Osteocyte (in vitro differentiated cells): ENCODE results near the gene RNF13. TPM values are rescaled to one million over a fixed set of nuclear protein-coding genes. Genes with fewer than 3 reads are reported as not detected.

ENCODE experiments used
- DNase-seq: peaks from one replicate; pipeline ENCODE4 v3.0.0; 2021; ENCODE audit warnings: mixed read lengths; ENCODE audit not compliant: unreplicated experiment; ENCODE audit errors: extremely low spot score
- H3K27ac Mint-ChIP-seq: one replicate; pipeline ENCODE4 v1.8.0; 2021; ENCODE audit warnings: mild to moderate bottlenecking, mixed read lengths; ENCODE audit not compliant: unreplicated experiment
- H3K27me3 Mint-ChIP-seq: one replicate; pipeline ENCODE4 v1.8.0; 2021; ENCODE audit warnings: mixed read lengths; ENCODE audit not compliant: unreplicated experiment
- H3K36me3 Mint-ChIP-seq: one replicate; pipeline ENCODE4 v1.8.0; 2021; ENCODE audit warnings: mixed read lengths; ENCODE audit not compliant: unreplicated experiment
- H3K4me1 Mint-ChIP-seq: one replicate; pipeline ENCODE4 v1.8.0; 2021; ENCODE audit warnings: mixed read lengths; ENCODE audit not compliant: unreplicated experiment
- H3K4me3 Mint-ChIP-seq: one replicate; pipeline ENCODE4 v1.8.0; 2021; ENCODE audit warnings: mild to moderate bottlenecking, moderate library complexity, mixed read lengths; ENCODE audit not compliant: unreplicated experiment
- H3K9me3 Mint-ChIP-seq: one replicate; pipeline ENCODE4 v1.8.0; 2021; ENCODE audit warnings: mixed read lengths; ENCODE audit not compliant: unreplicated experiment
- CTCF ChIP-seq: fragments of 200-600 bp; sonication (generic); IDR thresholded peaks from 2 replicates; pipeline ENCODE4 v1.5.0; 2021; ENCODE audit warnings: antibody characterized with exemption, mild to moderate bottlenecking, moderate library complexity
- total RNA-seq: library from RNA; stranded (reverse); gene quantifications from 2 replicates; pipeline ENCODE4 v1.2.1, GENCODE V29; 2021

The RNF13 gene
- total RNA-seq, 1 donor from 2014 or later: 45.1 TPM

- Mint-ChIP-seq H3K9me3 (no peaks in the 10 kb centered on the region), H3K4me1 (peaks cover 69% of the 10 kb centered on the region), H3K36me3 (peaks cover 33% of the 10 kb centered on the region), H3K27ac (peak overlapping the region; percentile 56), H3K27me3 (no peaks in the 10 kb centered on the region), H3K4me3 (no peak overlapping the region)
- TF ChIP-seq CTCF: no peak
- no peak for DNase-seq
These were observed 150.5 kb downstream of the RNF13 start for GRCh38 chr3:149963485-149963884.

DNA sequence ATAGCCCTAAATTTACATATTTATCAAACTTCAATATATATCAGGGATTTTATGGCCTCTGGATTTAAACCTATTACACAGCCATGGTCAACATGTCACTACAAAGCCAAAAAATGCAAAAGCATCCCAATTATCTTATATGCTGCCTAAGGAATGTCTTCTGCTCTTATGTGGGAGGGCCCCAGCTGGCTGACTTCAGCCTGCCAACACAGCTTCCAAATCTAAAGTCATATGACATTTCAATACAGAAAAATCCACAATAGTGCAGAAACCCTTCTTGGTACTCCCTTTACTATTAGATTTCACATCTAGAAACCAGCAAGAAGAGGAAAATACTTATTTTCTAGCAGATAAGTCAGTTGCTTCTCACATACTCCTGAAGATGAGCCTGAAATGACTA, 151.3 kb downstream of the RNF13 start:
- Mint-ChIP-seq H3K36me3 (peaks cover 35% of the 10 kb centered on the region), H3K4me1 (peaks cover 68% of the 10 kb centered on the region), H3K4me3 (no peak overlapping the region), H3K27me3 (no peaks in the 10 kb centered on the region), H3K9me3 (no peaks in the 10 kb centered on the region), H3K27ac (peak overlapping the region; percentile 70)
- TF ChIP-seq CTCF: no peak
- DNase-seq: no peak

DNA sequence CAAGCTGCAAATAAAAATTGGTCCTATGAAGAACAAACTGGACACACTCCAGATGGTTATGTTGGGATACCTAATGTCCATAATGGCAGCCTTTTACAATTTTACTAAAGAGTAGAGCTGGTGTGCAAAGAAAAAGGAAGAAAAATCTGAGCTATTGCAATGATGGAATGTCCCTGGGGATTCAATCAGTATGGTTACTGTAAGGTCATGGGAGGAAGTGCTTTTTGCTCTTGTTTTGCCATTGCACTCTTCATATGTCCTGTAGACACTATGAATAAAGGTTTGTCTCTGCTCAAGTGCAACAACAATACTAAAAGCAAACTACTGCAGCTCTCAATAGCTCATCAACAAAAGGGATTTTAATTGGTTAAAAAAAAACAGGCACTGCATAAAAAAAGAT, 152.3 kb downstream of the RNF13 start:
- Mint-ChIP-seq H3K4me3 (peak overlapping the region; percentile 56), H3K27me3 (no peaks in the 10 kb centered on the region), H3K27ac (peak overlapping the region; percentile 70), H3K4me1 (peaks cover 62% of the 10 kb centered on the region), H3K36me3 (peaks cover 30% of the 10 kb centered on the region), H3K9me3 (no peaks in the 10 kb centered on the region)
- no peak for TF ChIP-seq CTCF
- no peak for DNase-seq

DNA sequence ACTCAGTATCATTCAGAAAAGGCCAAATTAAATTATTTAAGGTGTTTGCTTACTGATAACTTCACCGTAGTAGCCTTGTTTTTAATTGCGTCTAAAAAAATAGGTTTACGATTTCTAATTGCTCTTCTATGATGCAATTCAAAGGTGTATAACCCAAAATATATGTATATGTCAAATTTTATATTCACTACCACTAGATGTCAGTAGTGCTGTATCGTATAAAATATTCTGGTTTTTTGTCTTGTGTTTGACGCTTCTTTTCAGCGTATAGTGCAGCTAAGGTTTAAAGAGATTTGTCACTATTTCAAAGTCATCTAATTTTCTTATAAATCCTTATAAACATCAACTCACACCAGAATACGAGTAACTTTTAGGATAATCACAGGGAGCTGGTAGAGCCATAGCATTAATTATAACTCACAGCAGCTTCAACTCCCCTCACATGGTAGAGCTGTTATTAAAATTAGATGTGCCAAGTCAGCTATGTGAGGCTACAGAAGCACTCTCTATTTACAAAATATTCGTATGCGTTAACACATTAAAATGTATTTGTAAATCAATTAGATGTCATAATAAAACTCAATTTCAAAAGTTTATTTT, 154.2 kb downstream of the RNF13 start:
- Mint-ChIP-seq H3K4me1 (peaks cover 57% of the 10 kb centered on the region), H3K36me3 (peaks cover 26% of the 10 kb centered on the region), H3K27ac (peak overlapping the region; percentile 76)

DNA sequence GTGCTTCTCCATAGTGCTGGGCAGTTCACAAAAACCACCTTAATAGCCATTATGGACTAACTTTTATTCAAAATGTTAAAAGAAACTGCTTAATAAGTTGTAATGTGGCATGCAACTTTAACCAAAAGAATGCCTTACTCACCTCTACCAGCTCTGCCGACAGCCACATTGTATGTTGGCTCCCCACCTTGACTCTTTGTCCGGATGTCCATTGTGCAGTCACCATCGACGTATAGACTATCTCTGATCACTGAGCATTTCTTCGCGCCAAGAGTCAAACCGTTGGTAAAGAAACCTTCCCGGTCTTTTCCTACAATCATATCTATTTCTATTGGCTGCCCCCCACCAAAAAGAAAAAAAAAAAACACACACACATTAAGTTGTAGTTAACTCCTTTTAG, 155.2 kb downstream of the RNF13 start:
- Mint-ChIP-seq H3K36me3 (peaks cover 26% of the 10 kb centered on the region), H3K9me3 (no peaks in the 10 kb centered on the region), H3K4me1 (peaks cover 61% of the 10 kb centered on the region), H3K27me3 (no peaks in the 10 kb centered on the region), H3K4me3 (peak overlapping the region; percentile 94), H3K27ac (peak overlapping the region; percentile 76)
- DNase-seq: no peak
- TF ChIP-seq CTCF: no peak

More for the DNA sequence above, 154.2 kb downstream of the RNF13 start:
- peak; percentile 67 for TF ChIP-seq CTCF
- peak overlapping the region; percentile 94 for H3K4me3 Mint-ChIP-seq
- H3K9me3 Mint-ChIP-seq: no peaks in the 10 kb centered on the region
- no peak for DNase-seq
- H3K27me3 Mint-ChIP-seq: no peaks in the 10 kb centered on the region
